ENCODE results near the gene ZBTB39.

- TF ChIP-seq CTCF (IDR thresholded peaks at IDR 0.05): no peak
- no peak for TF ChIP-seq EZH2phosphoT487 (IDR thresholded peaks at IDR 0.05)
Observed at GRCh38 chr12:56991319-56992246, 14.8 kb downstream of the ZBTB39 start.
